Fibroblast of the aortic adventitia (primary cell): ENCODE results near the gene RAB17. TPM values are rescaled to one million over a fixed set of nuclear protein-coding genes. Genes with fewer than 3 reads are reported as not detected.

Experiments
- DNase-seq: peaks from one replicate; pipeline ENCODE4 v3.0.0-alpha.2; 2010; ENCODE audit warnings: low read depth
- H3K4me3 ChIP-seq: 2 replicates; pipeline ENCODE4 v1.5.1; 2011; ENCODE audit warnings: low read depth, mild to moderate bottlenecking, control low read depth, low read length, moderate library complexity
- total RNA-seq: library from RNA; depleted of rRNA; stranded (reverse); fragments of >200 nt; gene quantifications from 2 replicates; pipeline ENCODE4 v1.2.3, GENCODE V29; 2012; ENCODE audit warnings: low replicate concordance
- TF ChIP-seq, protein P1 (sequence below): IDR thresholded peaks from 2 replicates; pipeline ENCODE4 v1.5.1; 2011; ENCODE audit warnings: mild to moderate bottlenecking, low read length, control low read depth, inconsistent platforms; ENCODE audit not compliant: insufficient read depth

The RAB17 gene
- total RNA-seq, 1 donor, result 0.54 TPM

DNA sequence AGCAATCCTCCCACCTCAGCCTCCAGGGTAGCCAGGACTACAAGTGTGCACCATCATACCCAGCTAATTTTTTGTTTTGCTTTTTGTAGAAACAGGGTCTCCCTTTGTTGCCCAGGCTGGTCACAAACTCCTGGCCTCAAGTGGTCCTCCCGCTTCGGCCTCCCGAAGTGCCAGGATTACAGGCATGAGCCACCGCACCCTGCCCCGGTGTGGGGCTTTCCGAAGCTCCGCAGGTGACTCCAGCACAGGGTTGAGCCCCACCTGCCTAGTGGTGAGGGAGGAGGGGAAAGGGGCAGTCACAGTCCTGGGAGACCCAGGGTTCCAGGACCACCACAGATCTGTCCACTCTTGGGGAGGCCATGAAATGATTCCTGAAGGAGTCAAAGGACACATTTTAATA lies 19.0 kb downstream of the RAB17 start:
- no peak for DNase-seq
- TF ChIP-seq, protein P1, sequence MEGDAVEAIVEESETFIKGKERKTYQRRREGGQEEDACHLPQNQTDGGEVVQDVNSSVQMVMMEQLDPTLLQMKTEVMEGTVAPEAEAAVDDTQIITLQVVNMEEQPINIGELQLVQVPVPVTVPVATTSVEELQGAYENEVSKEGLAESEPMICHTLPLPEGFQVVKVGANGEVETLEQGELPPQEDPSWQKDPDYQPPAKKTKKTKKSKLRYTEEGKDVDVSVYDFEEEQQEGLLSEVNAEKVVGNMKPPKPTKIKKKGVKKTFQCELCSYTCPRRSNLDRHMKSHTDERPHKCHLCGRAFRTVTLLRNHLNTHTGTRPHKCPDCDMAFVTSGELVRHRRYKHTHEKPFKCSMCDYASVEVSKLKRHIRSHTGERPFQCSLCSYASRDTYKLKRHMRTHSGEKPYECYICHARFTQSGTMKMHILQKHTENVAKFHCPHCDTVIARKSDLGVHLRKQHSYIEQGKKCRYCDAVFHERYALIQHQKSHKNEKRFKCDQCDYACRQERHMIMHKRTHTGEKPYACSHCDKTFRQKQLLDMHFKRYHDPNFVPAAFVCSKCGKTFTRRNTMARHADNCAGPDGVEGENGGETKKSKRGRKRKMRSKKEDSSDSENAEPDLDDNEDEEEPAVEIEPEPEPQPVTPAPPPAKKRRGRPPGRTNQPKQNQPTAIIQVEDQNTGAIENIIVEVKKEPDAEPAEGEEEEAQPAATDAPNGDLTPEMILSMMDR, result no peak
- H3K4me3 ChIP-seq, result no peak overlapping the region

DNA sequence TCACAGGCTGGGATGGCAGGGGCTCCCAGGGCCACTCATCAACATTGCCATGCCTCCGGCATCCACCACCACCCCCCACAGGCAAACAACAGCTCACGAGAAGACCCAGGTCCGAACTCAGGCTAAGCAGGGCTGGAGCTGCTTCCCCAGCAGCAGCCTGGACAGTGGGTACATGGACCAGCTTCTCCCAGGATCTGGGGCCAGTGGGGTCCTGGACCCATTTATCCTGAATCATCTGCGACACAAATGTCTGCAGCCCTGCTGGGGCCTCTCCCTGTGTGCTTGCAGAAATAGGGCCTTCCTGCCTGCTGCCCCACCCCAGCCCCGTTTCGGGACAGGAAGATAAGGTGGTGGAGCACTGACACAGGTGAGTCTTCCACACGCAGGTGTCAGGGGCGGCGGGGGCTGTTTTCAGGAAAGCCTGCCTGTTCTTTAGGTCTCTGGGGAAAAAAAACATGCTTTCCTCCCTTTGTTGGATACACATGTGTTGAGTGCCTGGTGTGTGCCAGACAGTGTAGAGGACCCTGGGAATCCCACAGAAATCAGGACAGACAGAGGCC lies 19.7 kb downstream of the RAB17 start:
- DNase-seq, result no peak
- H3K4me3 ChIP-seq, result no peak overlapping the region
- TF ChIP-seq, protein P1, result no peak

DNA sequence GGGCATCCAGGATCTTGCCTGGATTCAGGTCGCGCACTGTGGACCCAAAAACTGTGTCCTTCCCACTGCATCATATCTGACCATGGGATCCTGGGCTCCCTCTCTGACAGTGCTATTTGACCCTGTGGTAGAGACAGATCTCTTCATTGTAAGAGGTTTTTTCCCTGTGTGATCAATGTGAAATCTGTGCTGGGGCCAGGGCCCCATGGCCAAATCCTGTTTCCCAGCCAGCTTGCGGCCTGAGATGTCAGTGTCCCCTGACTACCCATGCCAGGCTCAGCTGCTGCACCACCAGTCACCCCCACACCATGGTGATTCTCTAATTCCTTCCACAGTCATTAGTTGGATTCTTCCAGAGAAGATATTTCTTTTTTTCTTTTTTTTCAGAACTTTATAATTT lies 20.6 kb downstream of the RAB17 start:
- no peak overlapping the region for H3K4me3 ChIP-seq
- no peak for DNase-seq
- TF ChIP-seq, protein P1, result no peak

- no peak overlapping the region for H3K4me3 ChIP-seq
- no peak for DNase-seq
- TF ChIP-seq, protein P1, result no peak
Measured at GRCh38 chr2:237569041-237569440, 21.5 kb downstream of the RAB17 start.

- DNase-seq, result no peak
- TF ChIP-seq, protein P1, result no peak
- H3K4me3 ChIP-seq, result no peak overlapping the region
Measured at GRCh38 chr2:237568121-237568660, 22.3 kb downstream of the RAB17 start.

GRCh38 chr2:237567276-237568029 lies 23.1 kb downstream of the RAB17 start:
- no peak overlapping the region for H3K4me3 ChIP-seq
- TF ChIP-seq, protein P1, result no peak
- no peak for DNase-seq
